CD4-positive, alpha-beta T cell (primary cell): Measurements from ENCODE around the gene KCNB1. TPM values are rescaled to one million over a fixed set of nuclear protein-coding genes. Genes with fewer than 3 reads are reported as not detected.
A peak's percentile ranks its signal among the peaks of the same experiment; 100 is the strongest.

Experiments
- ATAC-seq: fragments of 200-7000 bp; cut with Tn5 transposase; one replicate; pipeline ENCODE4 v1.10.0; 2022; ENCODE audit warnings: mild to moderate bottlenecking; ENCODE audit not compliant: poor library complexity
- CTCF ChIA-PET: fragments of 350-600 bp; sonication (Branson Sonifier 250); formaldehyde crosslinking; loops from one replicate; lab custom pipeline; 2021; ENCODE audit warnings: antibody characterized with exemption, inconsistent platforms; lab: Charles Lee
- POLR2A ChIA-PET: fragments of 350-600 bp; sonication (Branson Sonifier 250); formaldehyde crosslinking; loops from one replicate; lab custom pipeline; 2021; ENCODE audit warnings: antibody characterized with exemption, inconsistent platforms; lab: Charles Lee
- DNase-seq, 14 experiments: peaks; one replicate each; pipeline ENCODE4 v3.0.0-alpha.2; 2013 to 2020; ENCODE audit warnings: mixed read lengths in 2 of 14
- H3K27ac ChIP-seq, 2 donors: one replicate each; pipeline versions ENCODE4 v1.5.1 to v1.7.0; 2013; ENCODE audit warnings: low read length in 2 of 2, low read depth in 1 of 2, mild to moderate bottlenecking in 1 of 2
- H3K27me3 ChIP-seq, 2 experiments: 1 replicate in 1 of 2; 2 replicates in 1 of 2; pipeline versions ENCODE4 v1.6.1 to v1.7.0; 2013; ENCODE audit warnings: low read length in 2 of 2, control low read depth in 1 of 2, mild to moderate bottlenecking in 1 of 2, moderate library complexity in 1 of 2; ENCODE audit not compliant: insufficient read depth in 2 of 2, control insufficient read depth in 1 of 2
- H3K36me3 ChIP-seq: one replicate; pipeline ENCODE4 v1.6.1; 2013; ENCODE audit warnings: low read length, control low read depth; ENCODE audit not compliant: insufficient read depth
- H3K4me1 ChIP-seq: one replicate; pipeline ENCODE4 v1.6.1; 2013; ENCODE audit warnings: low read length, control low read depth; ENCODE audit not compliant: insufficient read depth
- H3K4me3 ChIP-seq: one replicate; pipeline ENCODE4 v1.5.1; 2013; ENCODE audit warnings: mild to moderate bottlenecking, low read length, moderate library complexity
- H3K9me3 ChIP-seq, 2 experiments: 1 replicate in 1 of 2; 2 replicates in 1 of 2; pipeline versions ENCODE4 v1.6.1 to v1.7.0; 2013; ENCODE audit warnings: low read length in 2 of 2, mild to moderate bottlenecking in 2 of 2, control low read depth in 1 of 2, moderate library complexity in 1 of 2; ENCODE audit not compliant: control insufficient read depth in 1 of 2, insufficient read depth in 1 of 2
- H3K27ac Mint-ChIP-seq: one replicate; pipeline ENCODE4 v1.8.0; 2020; ENCODE audit warnings: mixed read lengths
- H3K27me3 Mint-ChIP-seq: one replicate; pipeline ENCODE4 v1.8.0; 2021; ENCODE audit warnings: mixed read lengths
- H3K36me3 Mint-ChIP-seq: one replicate; pipeline ENCODE4 v1.8.0; 2021; ENCODE audit warnings: low read depth, mixed read lengths
- H3K4me1 Mint-ChIP-seq: one replicate; pipeline ENCODE4 v1.8.0; 2021; ENCODE audit warnings: low read depth, mixed read lengths
- H3K4me3 Mint-ChIP-seq: one replicate; pipeline ENCODE4 v1.8.0; 2020; ENCODE audit warnings: mild to moderate bottlenecking, mixed read lengths
- H3K9me3 Mint-ChIP-seq: one replicate; pipeline ENCODE4 v1.8.0; 2020; ENCODE audit warnings: mixed read lengths
- intact Hi-C, 2 experiments: fragments of 100-400 bp; cut with DNase I in 1 of 2; cut with micrococcal nuclease in 1 of 2; formaldehyde crosslinking; loops; one replicate each; pipeline versions ENCODE4 v1.15.1 to v1.9.0; 2023 to 2025; cut with DNase I, micrococcal nuclease
- total RNA-seq, 174 experiments: library from RNA in 2 of 174; stranded (reverse) in 2 of 174; gene quantifications; one replicate each; pipeline ENCODE4 v1.2.3 and lab custom pipeline; 2021 to 2026
- TF ChIP-seq, protein P1 (sequence below): fragments of 200-600 bp; IDR thresholded peaks from one replicate; pipeline ENCODE4 v1.8.0; 2022; ENCODE audit warnings: antibody characterized with exemption, mild to moderate bottlenecking

Gene KCNB1
- total RNA-seq, 2 experiments from 2014 or later, result 0.06 to 0.08 TPM

GRCh38 chr20:49519777-49520359 is 37.4 kb upstream of the KCNB1 start:
- intact Hi-C loops, result no loop called here
- H3K36me3 Mint-ChIP-seq, result no peaks in the 10 kb centered on the region
- peaks cover 0 to 9% of the 10 kb centered on the region in 2 experiments for H3K9me3 ChIP-seq
- TF ChIP-seq, protein P1, sequence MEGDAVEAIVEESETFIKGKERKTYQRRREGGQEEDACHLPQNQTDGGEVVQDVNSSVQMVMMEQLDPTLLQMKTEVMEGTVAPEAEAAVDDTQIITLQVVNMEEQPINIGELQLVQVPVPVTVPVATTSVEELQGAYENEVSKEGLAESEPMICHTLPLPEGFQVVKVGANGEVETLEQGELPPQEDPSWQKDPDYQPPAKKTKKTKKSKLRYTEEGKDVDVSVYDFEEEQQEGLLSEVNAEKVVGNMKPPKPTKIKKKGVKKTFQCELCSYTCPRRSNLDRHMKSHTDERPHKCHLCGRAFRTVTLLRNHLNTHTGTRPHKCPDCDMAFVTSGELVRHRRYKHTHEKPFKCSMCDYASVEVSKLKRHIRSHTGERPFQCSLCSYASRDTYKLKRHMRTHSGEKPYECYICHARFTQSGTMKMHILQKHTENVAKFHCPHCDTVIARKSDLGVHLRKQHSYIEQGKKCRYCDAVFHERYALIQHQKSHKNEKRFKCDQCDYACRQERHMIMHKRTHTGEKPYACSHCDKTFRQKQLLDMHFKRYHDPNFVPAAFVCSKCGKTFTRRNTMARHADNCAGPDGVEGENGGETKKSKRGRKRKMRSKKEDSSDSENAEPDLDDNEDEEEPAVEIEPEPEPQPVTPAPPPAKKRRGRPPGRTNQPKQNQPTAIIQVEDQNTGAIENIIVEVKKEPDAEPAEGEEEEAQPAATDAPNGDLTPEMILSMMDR, result no peak
- ChIA-PET CTCF (no interaction called here), POLR2A (no interaction called here)
- H3K9me3 Mint-ChIP-seq, result peaks cover 2% of the 10 kb centered on the region
- no peak overlapping the region for H3K4me3 ChIP-seq
- no peaks in the 10 kb centered on the region for H3K36me3 ChIP-seq
- H3K27me3 Mint-ChIP-seq, result peaks cover 50% of the 10 kb centered on the region
- H3K27ac ChIP-seq, result no peak overlapping the region
- H3K4me3 Mint-ChIP-seq, result no peak overlapping the region
- ATAC-seq, result no peak
- no peaks in the 10 kb centered on the region for H3K4me1 Mint-ChIP-seq
- H3K27ac Mint-ChIP-seq, result no peak overlapping the region
- H3K4me1 ChIP-seq, result no peaks in the 10 kb centered on the region
- peaks cover 4 to 6% of the 10 kb centered on the region in 2 experiments for H3K27me3 ChIP-seq
- DNase-seq, result no peak

DNA sequence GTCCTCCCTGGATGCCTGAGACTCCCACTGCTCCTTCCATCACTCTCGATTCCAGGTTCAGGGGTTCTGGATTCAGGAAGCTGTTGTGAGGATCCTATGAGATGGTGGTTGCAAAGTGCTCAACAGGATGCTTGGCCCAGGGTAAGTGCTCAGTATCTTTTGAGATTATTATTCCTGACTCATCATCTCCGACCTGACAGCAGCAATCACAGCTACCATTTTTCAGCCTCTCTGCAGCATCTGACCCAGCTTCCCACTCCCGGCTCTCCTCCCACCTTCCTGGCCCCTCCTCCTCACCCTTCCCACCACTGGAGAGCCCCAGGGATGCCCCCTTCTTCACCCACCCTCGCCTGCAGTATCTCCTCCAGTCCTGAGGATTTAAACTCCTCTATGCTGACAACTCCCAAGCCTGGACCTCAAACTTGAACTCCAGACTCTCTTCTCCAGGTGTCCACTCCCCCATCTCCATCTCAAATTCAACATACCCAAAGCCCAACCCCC is 36.8 kb upstream of the KCNB1 start:
- no peaks in the 10 kb centered on the region for H3K36me3 Mint-ChIP-seq
- H3K4me3 Mint-ChIP-seq, result no peak overlapping the region
- TF ChIP-seq, protein P1, result no peak
- no peak overlapping the region for H3K4me3 ChIP-seq
- peaks cover 0 to 6% of the 10 kb centered on the region in 2 experiments for H3K9me3 ChIP-seq
- H3K36me3 ChIP-seq, result no peaks in the 10 kb centered on the region
- ChIA-PET CTCF (no interaction called here), POLR2A (no interaction called here)
- DNase-seq (no peak), ATAC-seq (no peak)
- H3K27me3 ChIP-seq, result peaks cover 3 to 4% of the 10 kb centered on the region in 2 experiments
- peaks cover 56% of the 10 kb centered on the region for H3K27me3 Mint-ChIP-seq
- intact Hi-C loops, result no loop called here
- no peaks in the 10 kb centered on the region for H3K4me1 Mint-ChIP-seq
- H3K9me3 Mint-ChIP-seq, result peaks cover 2% of the 10 kb centered on the region
- H3K27ac ChIP-seq, result no peak overlapping the region
- no peak overlapping the region for H3K27ac Mint-ChIP-seq
- no peaks in the 10 kb centered on the region for H3K4me1 ChIP-seq

DNA sequence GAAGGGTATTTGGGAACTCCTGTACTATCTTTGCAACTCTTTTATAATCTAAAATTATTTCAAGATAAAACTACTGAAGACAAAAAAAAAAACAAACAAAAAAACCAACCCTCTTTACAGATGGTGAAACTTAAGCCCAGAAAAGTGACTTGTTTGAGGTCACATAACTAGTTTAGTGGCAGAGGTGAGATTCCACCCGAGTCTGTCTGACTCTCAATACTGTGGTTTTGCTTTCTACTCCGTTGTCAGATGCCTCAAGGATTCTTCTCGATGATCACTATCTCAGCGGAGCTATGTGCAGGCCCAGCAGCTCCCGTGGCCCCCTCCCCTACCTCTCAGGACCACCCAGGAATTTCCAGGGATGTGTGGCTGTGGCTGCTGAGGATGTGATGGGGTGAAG is 36.1 kb upstream of the KCNB1 start:
- Mint-ChIP-seq H3K27ac (no peak overlapping the region), H3K4me3 (no peak overlapping the region), H3K4me1 (no peaks in the 10 kb centered on the region), H3K9me3 (peaks cover 2% of the 10 kb centered on the region), H3K36me3 (no peaks in the 10 kb centered on the region), H3K27me3 (peaks cover 63% of the 10 kb centered on the region)
- peaks cover 3 to 4% of the 10 kb centered on the region in 2 experiments for H3K27me3 ChIP-seq
- no peak overlapping the region for H3K27ac ChIP-seq
- H3K36me3 ChIP-seq, result no peaks in the 10 kb centered on the region
- POLR2A ChIA-PET, result no interaction called here
- H3K4me1 ChIP-seq, result no peaks in the 10 kb centered on the region
- no peak for ATAC-seq
- H3K9me3 ChIP-seq, result no peaks in the 10 kb centered on the region
- intact Hi-C loops, result no loop called here
- CTCF ChIA-PET, result no interaction called here
- DNase-seq, result peak in 1 of 14 experiments; percentile 32
- TF ChIP-seq, protein P1, result no peak
- H3K4me3 ChIP-seq, result no peak overlapping the region
